Measurements from ENCODE around the gene PMIS2.

PMIS2 gene

GRCh38 chr19:35556846-35557538 lies 29.0 kb upstream of the PMIS2 start:
- peak; percentile 40 for DNase-seq (ENCODE audit: low spot score)

- peak; percentile 80 for DNase-seq (ENCODE audit: low spot score)
These were observed 28.2 kb upstream of the PMIS2 start for GRCh38 chr19:35557539-35558399.

DNA sequence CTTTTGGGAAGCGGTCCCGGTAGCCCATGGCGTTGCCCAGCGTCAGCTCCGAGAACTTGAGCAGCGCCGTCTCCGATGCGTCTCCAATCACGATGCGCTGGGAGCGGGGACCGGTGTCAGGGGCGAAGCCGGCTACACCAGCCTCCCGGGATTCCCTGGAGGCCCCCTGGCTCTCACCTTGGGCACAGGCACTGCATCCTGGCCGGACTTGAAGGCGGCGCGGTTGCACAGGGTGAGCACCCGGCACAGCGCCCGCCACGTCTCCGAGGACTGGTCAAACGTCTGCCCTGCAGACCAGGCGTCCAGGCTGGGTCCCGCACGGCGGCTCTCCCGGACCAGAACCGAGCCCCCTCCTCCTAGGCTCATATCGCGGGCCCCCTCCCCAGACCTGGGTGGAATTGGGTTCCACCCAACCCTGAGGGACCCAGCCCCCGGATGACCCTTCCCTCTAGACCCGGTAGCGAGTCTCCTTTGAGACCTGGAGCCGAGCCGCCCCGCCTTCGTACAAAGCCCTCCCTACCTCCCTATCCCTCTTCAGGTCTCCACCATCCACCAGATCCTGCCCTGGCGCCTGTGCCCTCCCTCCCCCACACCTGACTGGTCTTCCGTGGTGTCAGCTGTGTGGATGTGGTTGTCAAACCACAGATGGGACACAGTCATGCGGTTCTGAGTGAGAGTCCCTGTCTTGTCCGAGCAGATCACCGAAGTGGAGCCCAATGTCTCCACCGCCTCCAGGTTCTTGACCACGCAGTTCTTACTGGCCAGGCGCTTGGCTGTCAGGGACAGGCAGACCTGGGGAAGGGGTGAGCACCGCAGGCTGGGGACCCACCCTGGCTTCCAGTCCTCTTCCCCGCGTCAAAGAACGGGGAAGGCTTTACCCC lies 27.3 kb upstream of the PMIS2 start:
- DNase-seq (ENCODE audit: low spot score): peak; percentile 61

DNA sequence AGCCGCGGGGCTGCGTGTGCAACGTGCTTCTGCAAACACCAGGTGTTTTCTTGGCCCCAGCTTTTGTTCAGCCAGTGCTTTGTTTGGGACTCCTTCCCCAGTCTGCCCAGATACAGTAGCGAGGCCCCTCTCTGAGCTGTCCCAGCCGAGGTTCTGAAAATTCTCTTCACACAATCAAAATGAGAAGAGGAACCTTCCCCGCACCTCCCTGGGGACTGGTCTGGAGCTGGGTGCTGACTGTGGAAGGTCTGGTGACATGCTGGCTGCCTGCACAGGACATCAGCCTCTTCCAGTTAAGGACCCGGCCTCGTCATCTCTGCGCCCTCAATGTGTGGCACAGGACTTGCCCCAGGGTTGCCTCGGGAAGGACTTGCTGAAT lies 26.7 kb upstream of the PMIS2 start:
- peak; percentile 53 for DNase-seq (ENCODE audit: low spot score)

DNA sequence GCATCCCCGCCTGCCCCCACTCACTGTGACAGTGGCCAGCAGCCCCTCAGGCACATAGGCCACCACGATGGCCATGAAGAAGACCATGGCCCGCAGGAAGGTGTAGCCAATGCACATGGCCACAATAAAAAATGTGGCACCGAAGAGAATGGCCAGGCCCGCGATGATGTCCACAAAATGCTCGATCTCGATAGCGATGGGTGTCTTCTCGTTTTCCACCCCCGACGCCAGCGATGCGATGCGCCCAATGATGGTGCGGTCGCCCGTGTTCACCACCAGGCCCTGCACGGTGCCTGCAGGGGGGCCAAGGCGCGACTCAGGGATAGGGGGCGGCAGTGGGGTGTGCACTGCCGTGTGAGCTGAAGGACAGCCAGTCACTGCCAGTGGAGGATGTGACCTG lies 26.2 kb upstream of the PMIS2 start:
- DNase-seq (ENCODE audit: low spot score): peak; percentile 45

DNA sequence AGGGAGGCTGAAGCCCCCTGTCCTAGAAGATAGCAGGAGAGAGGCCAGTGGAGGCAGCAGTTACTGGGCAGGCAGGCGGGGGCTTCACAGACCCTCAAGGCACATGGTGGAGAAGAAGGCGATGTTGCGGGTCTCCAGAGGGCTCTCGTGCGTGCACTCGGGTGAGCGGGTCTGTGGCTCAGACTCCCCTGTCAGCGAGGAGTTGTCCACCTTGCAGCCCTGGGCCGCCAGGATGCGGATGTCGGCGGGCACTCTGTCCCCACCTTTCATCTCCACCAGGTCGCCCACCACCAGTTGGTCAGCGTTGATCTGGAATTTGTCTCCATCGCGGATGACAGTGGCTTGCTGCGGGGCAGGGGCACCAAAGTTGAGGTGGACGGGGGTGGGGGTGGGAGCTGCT lies 25.7 kb upstream of the PMIS2 start:
- DNase-seq (ENCODE audit: low spot score): no peak

- no peak for DNase-seq (ENCODE audit: low spot score)
These were observed 25.3 kb upstream of the PMIS2 start for GRCh38 chr19:35560677-35561076.

DNA sequence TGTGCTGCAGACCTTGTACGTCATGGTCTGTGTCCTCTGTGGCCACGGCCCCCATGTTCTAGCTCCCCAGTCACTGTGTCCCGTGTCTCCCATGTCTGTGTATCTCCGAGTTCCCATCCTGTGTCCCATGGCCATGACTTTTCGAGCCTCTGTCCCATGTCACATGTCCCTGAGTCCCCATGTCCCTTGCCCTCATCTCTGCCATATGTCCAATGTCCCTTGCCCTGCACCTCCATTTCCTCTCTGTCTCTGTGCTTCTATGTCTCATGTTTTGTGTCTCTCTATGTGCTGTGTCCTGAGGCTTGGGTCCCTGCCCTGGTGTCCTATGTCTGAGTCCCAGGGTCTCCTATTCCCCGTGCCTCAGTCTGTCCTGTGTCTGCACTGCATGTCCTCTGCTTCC lies 24.5 kb upstream of the PMIS2 start:
- DNase-seq (ENCODE audit: low spot score): no peak

DNA sequence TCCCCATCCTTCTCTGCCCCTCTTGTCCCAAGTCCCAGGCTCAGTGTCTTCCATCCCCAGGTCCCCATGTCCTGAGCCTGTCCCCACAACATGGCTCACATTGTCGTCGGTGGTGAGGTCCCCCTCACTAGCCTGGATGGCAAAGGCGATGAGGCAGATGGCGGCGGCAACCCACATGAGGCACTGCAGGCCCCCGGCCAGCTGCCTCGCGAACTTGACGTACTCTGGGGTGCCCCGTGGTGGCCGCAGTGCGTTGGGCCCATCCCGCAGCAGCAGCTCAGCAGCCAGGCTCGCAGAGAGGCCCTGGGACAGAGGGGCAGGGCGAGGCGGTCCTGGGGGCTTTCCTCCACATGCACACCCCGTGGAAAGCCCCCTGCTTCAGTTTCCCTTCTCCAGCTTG lies 23.6 kb upstream of the PMIS2 start:
- DNase-seq (ENCODE audit: low spot score): no peak

- DNase-seq (ENCODE audit: low spot score): no peak
These were observed 23.2 kb upstream of the PMIS2 start for GRCh38 chr19:35562776-35563175.

DNA sequence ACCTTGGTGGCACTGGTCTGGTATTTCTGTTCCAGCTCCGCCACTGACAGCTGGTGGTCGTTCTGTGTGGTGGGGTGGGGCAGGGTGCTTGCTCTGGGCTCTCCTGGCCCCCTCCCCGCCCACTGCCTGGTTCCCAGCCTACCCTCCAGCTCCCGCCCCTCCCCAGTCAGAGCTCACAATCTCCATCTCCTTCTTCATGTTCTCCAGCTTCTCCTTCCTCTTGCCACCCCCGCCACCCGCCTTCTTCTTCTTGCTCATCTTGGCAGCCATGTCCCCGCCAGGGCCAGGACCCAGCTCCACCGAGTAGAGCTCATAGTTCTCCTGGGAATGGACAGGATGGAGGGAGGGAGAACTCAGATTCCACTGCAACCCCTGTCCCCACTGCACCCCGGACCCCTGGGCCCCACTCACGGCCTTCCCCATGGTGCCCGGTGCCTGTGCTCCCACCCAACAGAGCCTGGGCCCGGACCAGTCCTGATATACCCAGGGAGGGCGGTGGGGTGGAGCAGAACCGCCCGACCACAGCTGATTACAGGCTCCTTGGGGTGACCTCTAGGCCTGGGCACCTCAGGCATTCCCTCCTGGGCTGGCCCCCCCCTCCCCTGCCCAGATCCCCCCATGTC lies 22.7 kb upstream of the PMIS2 start, which contains the start of gene ATP4A:
Gene ATP4A, minus strand, starts transcription at position 452 of the 623 bp plus-strand sequence. Its CDS starts 29 bp downstream, at position 423.
- no peak for DNase-seq (ENCODE audit: low spot score)

- DNase-seq (ENCODE audit: low spot score): peak; percentile 12
These were observed 20.7 kb upstream of the PMIS2 start for GRCh38 chr19:35565016-35565856.

GRCh38 chr19:35566738-35567137 lies 19.2 kb upstream of the PMIS2 start:
- no peak for DNase-seq (ENCODE audit: low spot score)

DNA sequence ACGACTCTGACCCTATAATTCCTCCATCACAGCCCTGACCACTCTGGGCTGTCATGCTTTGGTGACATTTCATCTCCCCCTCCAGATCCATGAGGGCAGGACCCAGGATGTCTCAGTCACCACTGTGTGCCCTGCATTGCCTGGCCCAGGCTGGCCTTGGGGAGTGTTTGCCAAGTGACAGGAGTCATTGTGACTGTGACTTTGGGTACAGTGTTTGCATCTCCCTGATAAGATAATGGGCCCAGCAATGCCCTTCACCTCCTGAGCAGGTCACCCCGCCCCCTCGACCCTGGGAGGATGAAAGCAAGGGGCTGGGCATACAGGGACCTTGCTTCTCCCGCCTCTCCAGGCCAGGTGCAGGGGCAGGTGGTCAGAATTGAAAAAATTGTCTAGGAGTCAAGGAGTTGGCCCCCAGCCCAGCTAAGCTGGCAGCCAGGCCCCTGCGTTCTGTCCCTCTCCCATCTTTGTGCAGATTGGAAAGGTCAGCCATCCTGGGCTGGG lies 16.6 kb upstream of the PMIS2 start:
- peak; percentile 45 for DNase-seq (ENCODE audit: low spot score)

- DNase-seq (ENCODE audit: low spot score): no peak
These were observed 14.5 kb upstream of the PMIS2 start for GRCh38 chr19:35571406-35571965.

- DNase-seq (ENCODE audit: low spot score): no peak
These were observed 8.1 kb upstream of the PMIS2 start for GRCh38 chr19:35577918-35578317.

- no peak for DNase-seq (ENCODE audit: low spot score)
These were observed 7.3 kb upstream of the PMIS2 start for GRCh38 chr19:35578707-35579106.

DNA sequence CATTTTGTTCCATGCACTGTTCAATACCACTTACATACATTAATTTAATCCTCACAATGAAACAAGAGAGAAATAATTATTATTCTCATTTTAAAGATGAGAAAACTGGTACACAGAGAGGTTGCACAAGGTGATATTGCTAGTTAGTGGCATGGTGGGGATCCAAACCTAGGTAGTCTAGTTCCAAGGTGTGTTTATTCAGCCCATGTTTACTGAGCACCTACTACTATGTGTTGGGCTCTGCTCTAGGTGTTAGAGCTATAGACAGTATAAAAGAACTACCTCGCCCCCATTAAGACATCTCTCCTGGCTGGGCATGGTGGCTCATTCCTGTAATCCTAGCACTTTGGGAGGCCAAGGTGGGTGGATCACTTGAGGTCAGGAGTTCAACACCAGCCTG lies 3.2 kb upstream of the PMIS2 start:
- DNase-seq (ENCODE audit: low spot score): no peak

DNA sequence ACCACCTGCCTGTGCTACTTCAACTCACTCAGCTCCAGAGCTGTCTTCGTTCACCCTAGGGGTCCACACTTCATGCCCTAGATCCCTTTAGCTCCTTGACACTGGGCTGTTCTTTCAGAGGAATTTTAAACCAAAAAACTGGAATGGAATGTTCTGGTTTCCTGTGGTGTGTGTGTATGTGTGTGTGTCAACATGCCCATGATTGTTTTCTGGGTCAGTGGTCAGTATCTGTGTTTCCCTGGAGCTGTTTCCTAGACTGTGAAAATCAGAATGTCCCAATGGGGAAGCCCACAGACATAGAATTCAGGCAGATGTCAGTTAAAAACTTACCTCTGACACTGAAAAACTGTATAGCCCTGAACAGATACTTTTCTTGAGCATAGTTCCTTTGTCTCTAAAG lies 1.3 kb downstream of the PMIS2 start:
- DNase-seq (ENCODE audit: low spot score): no peak

DNA sequence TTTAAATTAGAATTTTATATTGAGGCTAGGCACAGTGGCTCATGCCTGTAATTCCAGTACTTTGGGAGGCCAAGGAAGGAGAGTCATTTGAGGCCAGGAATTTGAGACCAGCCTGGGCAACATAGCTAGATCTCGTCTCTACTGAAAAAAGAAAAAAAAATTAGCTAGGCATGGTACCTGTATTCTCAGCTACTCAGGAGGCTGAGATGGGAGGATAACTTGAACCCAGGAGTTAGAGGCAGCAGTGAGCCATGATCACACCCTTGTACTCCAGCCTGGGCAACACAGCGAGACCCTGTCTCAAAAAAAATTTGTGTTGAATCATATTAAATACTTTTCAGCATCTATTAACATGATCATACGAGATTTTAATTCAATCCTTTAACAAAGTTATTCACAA lies 4.9 kb downstream of the PMIS2 start:
- no peak for DNase-seq (ENCODE audit: low spot score)

Measured in left forelimb (tissue), 1 donor.